ENCODE data around the gene DNMBP. TPM values are rescaled to one million over a fixed set of nuclear protein-coding genes. Genes with fewer than 3 reads are reported as not detected.
"Not testable (repeated sequence)": the region's sequence is repeated elsewhere in the genome, so short reads cannot be mapped to it uniquely, and the experiment has no call there.

DNMBP gene
- total and polyA plus RNA-seq, 8 donors: 8.5 to 44.6 (median 34.7) TPM

DNA sequence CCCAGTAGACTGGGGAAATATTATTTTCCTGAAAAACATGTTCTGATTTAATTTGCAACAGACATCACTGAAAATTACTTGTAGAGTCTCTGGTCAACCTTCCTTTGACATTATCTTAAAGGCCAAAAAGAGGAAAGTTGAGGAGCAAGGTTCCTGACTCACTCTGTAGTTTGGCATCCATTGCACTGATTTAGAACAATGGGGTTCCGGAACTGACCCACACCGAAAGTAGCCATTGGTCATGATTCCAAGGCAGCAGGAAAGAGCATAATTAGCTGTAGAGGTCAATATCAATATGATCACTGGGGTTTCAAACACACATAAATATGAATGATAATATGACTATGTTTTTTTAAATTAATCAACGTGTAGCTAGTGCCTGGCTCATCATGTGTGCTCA lies 65.8 kb downstream of the DNMBP start:
- WGBS, 5 donors: 76 to 90% (median 84%) methylated on average over 3 of the region's 3 CpGs
- Histone ChIP-seq H3K36me3 (no peaks in the 10 kb centered on the region), H3K9me3 (no peaks in the 10 kb centered on the region), H3K4me1 (peaks cover 13 to 39% (median 20%) of the 10 kb centered on the region in 4 donors), H3K27ac (no peak overlapping the region), H3K4me3 (no peak overlapping the region), H3K27me3 (no peaks in the 10 kb centered on the region)
- intact Hi-C loops (cut with DNase I; ENCODE audit: low total_unique reads): no loop called here
- no peak for DNase-seq
- TF ChIP-seq, protein P1, sequence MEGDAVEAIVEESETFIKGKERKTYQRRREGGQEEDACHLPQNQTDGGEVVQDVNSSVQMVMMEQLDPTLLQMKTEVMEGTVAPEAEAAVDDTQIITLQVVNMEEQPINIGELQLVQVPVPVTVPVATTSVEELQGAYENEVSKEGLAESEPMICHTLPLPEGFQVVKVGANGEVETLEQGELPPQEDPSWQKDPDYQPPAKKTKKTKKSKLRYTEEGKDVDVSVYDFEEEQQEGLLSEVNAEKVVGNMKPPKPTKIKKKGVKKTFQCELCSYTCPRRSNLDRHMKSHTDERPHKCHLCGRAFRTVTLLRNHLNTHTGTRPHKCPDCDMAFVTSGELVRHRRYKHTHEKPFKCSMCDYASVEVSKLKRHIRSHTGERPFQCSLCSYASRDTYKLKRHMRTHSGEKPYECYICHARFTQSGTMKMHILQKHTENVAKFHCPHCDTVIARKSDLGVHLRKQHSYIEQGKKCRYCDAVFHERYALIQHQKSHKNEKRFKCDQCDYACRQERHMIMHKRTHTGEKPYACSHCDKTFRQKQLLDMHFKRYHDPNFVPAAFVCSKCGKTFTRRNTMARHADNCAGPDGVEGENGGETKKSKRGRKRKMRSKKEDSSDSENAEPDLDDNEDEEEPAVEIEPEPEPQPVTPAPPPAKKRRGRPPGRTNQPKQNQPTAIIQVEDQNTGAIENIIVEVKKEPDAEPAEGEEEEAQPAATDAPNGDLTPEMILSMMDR (IDR thresholded peaks at IDR 0.05): no peak
- no peak for TF ChIP-seq EP300 (IDR thresholded peaks at IDR 0.05)
- no peak for TF ChIP-seq POLR2AphosphoS5 (IDR thresholded peaks at IDR 0.05)
- TF ChIP-seq POLR2A (IDR thresholded peaks at IDR 0.05): no peak

DNA sequence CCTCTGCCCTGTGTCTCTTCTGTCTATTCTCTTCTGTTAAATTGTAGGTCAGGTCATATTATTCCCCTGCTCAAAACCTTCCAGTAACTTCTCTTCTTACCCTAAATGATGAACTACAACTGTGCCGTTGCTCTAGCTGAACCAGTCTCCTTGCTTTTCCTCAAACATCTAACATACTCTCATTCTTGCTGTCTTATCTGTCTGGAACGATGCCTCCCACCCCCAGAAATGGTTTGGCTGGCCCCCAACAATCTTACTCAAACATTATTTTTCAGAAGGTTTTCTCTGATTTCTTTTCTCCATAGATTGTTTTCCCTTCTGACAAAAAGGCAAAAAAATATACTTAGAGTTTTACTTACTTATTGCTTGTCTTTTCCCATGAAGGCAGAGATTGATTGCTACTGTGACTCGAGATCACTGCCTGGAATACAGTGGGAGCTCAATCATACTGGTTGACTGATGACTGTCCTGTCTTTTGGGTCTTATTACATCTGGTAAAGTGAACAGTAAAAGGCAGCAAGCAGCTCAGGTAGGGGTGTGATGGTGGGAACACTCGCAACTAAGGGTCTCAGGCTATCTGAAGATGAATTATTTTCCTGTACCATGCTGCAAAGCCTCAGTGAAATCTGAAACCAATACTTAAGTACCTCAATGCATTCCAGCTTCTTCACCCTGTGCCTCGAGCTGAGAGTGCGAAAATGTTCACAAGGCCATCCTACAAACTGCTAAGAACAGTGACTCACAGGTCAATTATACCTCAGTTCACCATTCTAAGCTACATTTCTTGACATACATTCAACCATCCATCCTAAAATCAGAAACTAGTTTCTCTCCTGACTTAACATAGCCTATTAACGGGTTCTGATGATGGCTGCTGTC lies 67.6 kb downstream of the DNMBP start:
- Histone ChIP-seq H3K4me3 (no peak overlapping the region), H3K27me3 (no peaks in the 10 kb centered on the region), H3K9me3 (no peaks in the 10 kb centered on the region), H3K36me3 (no peaks in the 10 kb centered on the region), H3K27ac (no peak overlapping the region), H3K4me1 (peaks cover 13 to 56% (median 28%) of the 10 kb centered on the region in 4 donors)
- intact Hi-C loops (cut with DNase I; ENCODE audit: low total_unique reads): no loop called here
- no peak for TF ChIP-seq POLR2A (IDR thresholded peaks at IDR 0.05)
- no peak for TF ChIP-seq EP300 (IDR thresholded peaks at IDR 0.05)
- TF ChIP-seq, protein P1 (IDR thresholded peaks at IDR 0.05): no peak
- TF ChIP-seq POLR2AphosphoS5 (IDR thresholded peaks at IDR 0.05): no peak
- WGBS, 5 donors: 66 to 76% (median 70%) methylated on average over 7 of the region's 7 CpGs
- no peak for DNase-seq

DNA sequence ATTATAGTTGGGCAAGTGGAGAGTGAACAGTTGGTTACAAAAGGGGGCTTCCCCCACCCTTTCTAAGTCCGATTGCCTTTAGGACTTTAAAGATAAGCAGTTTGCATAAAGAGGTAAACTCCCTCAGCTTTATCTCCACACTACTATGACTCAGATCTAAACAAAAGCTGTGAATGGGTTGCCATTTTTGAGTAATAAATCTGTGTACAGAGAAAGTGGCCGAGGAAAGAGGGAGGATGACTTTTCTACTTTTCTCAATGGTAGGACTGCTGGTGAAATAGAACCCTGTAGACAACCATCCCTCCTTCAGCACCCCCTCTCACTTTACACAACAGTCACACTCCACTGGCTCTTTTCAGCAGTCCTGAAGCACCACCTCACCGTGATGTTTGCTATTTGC lies 71.2 kb downstream of the DNMBP start:
- Histone ChIP-seq H3K9me3 (no peaks in the 10 kb centered on the region), H3K4me1 (peaks cover 0 to 29% (median 12%) of the 10 kb centered on the region in 4 donors), H3K27ac (peak overlapping the region in 4 of 5 donors; percentile 24 to 74 (median 70)), H3K36me3 (no peaks in the 10 kb centered on the region), H3K4me3 (no peak overlapping the region), H3K27me3 (no peaks in the 10 kb centered on the region)
- intact Hi-C loops (cut with DNase I; ENCODE audit: low total_unique reads): no loop called here
- TF ChIP-seq POLR2AphosphoS5 (IDR thresholded peaks at IDR 0.05) (peak in 1 of 3 donors; percentile 38), EP300 (IDR thresholded peaks at IDR 0.05) (no peak), POLR2A (IDR thresholded peaks at IDR 0.05) (no peak)
- TF ChIP-seq, protein P1 (IDR thresholded peaks at IDR 0.05): no peak
- DNase-seq: peak in 1 of 2 donors; percentile 54
- 33 to 54% (median 42%) methylated on average over 3 of the region's 3 CpGs for WGBS, 5 donors

DNA sequence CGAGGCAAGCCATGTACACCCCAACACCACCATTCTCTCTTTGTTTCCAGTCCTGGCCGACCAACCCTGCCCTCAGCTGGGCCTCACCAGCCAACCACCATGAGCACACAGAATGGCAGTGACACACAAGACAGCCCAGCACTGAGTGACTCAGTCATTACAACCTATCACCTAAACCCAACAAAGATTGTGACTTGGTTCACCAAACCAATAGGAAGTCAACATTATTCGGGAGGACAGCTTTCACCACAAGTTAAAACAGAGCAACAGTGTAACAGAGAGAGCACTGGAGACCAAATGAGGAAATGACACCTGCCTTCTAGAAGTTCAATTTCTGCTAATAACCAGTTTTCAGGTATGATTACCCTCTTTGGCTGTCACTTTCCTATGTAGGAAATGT lies 72.1 kb downstream of the DNMBP start:
- Histone ChIP-seq H3K27me3 (no peaks in the 10 kb centered on the region), H3K36me3 (no peaks in the 10 kb centered on the region), H3K4me1 (peaks cover 0 to 29% (median 12%) of the 10 kb centered on the region in 4 donors), H3K9me3 (no peaks in the 10 kb centered on the region), H3K27ac (peak overlapping the region in 4 of 5 donors; percentile 24 to 74 (median 54)), H3K4me3 (no peak overlapping the region)
- 63 to 81% (median 75%) methylated on average over 3 of the region's 3 CpGs for WGBS, 5 donors
- TF ChIP-seq POLR2A (IDR thresholded peaks at IDR 0.05): no peak
- peak in 2 of 3 donors; percentile 22 to 41 for TF ChIP-seq POLR2AphosphoS5 (IDR thresholded peaks at IDR 0.05)
- no peak for DNase-seq
- intact Hi-C loops (cut with DNase I; ENCODE audit: low total_unique reads): no loop called here

DNA sequence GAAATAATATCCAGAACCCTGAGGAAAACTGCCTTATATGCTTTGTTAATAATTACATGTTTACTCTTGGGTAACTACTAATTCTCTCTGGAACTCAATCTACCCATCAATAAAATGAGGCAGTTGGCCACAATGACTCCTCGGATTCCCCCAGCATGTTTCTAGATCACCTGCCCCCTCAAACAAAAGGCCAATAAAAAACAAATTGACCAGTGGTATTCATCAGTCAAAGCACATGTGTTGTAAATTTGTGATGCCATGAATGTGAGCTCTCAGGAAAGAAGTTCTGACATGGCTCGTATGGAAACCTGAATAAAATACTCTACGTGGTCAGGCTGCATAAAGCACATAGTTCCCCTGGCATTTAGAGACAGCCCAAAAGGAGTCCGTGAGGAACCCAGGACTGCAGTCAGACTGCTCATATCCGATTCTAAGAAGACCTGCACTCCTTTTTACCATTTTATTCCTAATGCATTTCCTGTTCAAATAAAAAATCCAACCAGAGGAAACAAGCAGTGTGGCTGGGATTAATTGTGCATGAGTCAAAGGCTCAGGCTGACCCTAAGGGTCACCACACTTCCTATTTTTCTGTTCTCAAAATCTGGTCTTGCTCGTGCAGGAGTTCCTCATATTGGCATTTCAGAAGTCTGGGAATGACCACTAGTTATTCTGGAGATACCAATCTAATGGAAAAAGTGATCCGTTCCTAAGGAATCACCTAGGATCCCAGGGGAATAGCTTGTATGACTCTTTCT lies 77.4 kb downstream of the DNMBP start:
- DNase-seq; H3K36me3 ChIP-seq; H3K9me3 ChIP-seq; H3K4me3 ChIP-seq; intact Hi-C loops (cut with DNase I; ENCODE audit: low total_unique reads); H3K27me3 ChIP-seq: not testable (repeated sequence)
- Histone ChIP-seq H3K27ac (peak overlapping the region; percentile 55 to 89 (median 81)), H3K4me1 (peaks cover 6 to 39% (median 23%) of the 10 kb centered on the region in 4 donors)
- 42 to 71% (median 47%) methylated on average over 2 to 4 of the region's 7 CpGs for WGBS, 5 donors

All from stomach (tissue), 9 donors.